MM.1S (cell line): ENCODE measurements around the gene FANCC.

Experiments
- DNase-seq: peaks from one replicate; pipeline ENCODE4 v3.0.0-alpha.2; 2015
- H2AFZ ChIP-seq: fragments of 300-600 bp; sonication (generic); 2 replicates; pipeline ENCODE4 v1.6.0; 2016; ENCODE audit warnings: antibody characterized with exemption, low read length
- H3F3A ChIP-seq: fragments of 300-600 bp; sonication (generic); 2 replicates; pipeline ENCODE4 v1.6.1; 2016; ENCODE audit warnings: mild to moderate bottlenecking, antibody characterized with exemption, low read length, moderate library complexity, mixed read lengths; ENCODE audit not compliant: insufficient read depth
- H3K27ac ChIP-seq: fragments of 300-600 bp; sonication (generic); 2 replicates; pipeline ENCODE4 v1.5.1; 2016; ENCODE audit warnings: mild to moderate bottlenecking, low read length
- H3K27me3 ChIP-seq: fragments of 300-600 bp; sonication (generic); replicated peaks from 2 replicates; pipeline ENCODE4 v1.6.0; 2016; ENCODE audit warnings: low read length; ENCODE audit not compliant: insufficient read depth
- H3K36me3 ChIP-seq: fragments of 300-600 bp; sonication (generic); replicated peaks from 2 replicates; pipeline ENCODE4 v1.6.1; 2016; ENCODE audit warnings: mild to moderate bottlenecking, low read length, mixed read lengths; ENCODE audit not compliant: insufficient read depth
- H3K4me1 ChIP-seq: fragments of 300-600 bp; sonication (generic); 2 replicates; pipeline ENCODE4 v1.6.1; 2016; ENCODE audit warnings: low read length, mixed read lengths
- H3K4me2 ChIP-seq: fragments of 300-600 bp; sonication (generic); 2 replicates; pipeline ENCODE4 v1.6.0; 2016; ENCODE audit warnings: low read depth, low read length
- H3K4me3 ChIP-seq: fragments of 300-600 bp; sonication (generic); 2 replicates; pipeline ENCODE4 v1.5.1; 2016; ENCODE audit warnings: low read length, mixed read lengths
- H3K79me2 ChIP-seq: fragments of 300-600 bp; sonication (generic); 2 replicates; pipeline ENCODE4 v1.6.1; 2016; ENCODE audit warnings: mixed run types, low read length, mixed read lengths
- H3K9ac ChIP-seq: fragments of 300-600 bp; sonication (generic); 2 replicates; pipeline ENCODE4 v1.6.1; 2016; ENCODE audit warnings: low read length, mixed read lengths
- H3K9me2 ChIP-seq: fragments of 300-600 bp; sonication (generic); replicated peaks from 2 replicates; pipeline ENCODE4 v1.6.1; 2016; ENCODE audit warnings: mild to moderate bottlenecking, low read length, mixed read lengths; ENCODE audit not compliant: insufficient read depth
- H3K9me3 ChIP-seq: fragments of 300-600 bp; sonication (generic); replicated peaks from 2 replicates; pipeline ENCODE4 v1.6.1; 2016; ENCODE audit warnings: mild to moderate bottlenecking, low read length, mixed read lengths; ENCODE audit not compliant: insufficient read depth
- H4K20me1 ChIP-seq: fragments of 300-600 bp; sonication (generic); 2 replicates; pipeline ENCODE4 v1.6.1; 2016; ENCODE audit warnings: mild to moderate bottlenecking, low read length, moderate library complexity, mixed read lengths; ENCODE audit not compliant: insufficient read depth
- CTCF ChIP-seq: fragments of 300-600 bp; sonication (generic); IDR thresholded peaks from 2 replicates; pipeline ENCODE4 v1.5.1; 2016; ENCODE audit warnings: antibody characterized with exemption, low read length, mixed read lengths
- EZH2 ChIP-seq: fragments of 300-600 bp; sonication (generic); optimal IDR thresholded peaks from 2 replicates; pipeline ENCODE3; 2017; ENCODE audit warnings: low read depth, mild to moderate bottlenecking, antibody characterized with exemption, low read length, mixed read lengths
- EZH2phosphoT487 ChIP-seq: fragments of 300-600 bp; sonication (generic); IDR thresholded peaks from 2 replicates; pipeline ENCODE4 v1.6.1; 2018; ENCODE audit warnings: antibody characterized with exemption, low read length

Gene FANCC

GRCh38 chr9:95128177-95128524 lies 189.4 kb downstream of the FANCC start:
- no peaks in the 10 kb centered on the region for H3K9me2 ChIP-seq
- H3F3A ChIP-seq: no peaks in the 10 kb centered on the region
- no peaks in the 10 kb centered on the region for H4K20me1 ChIP-seq
- no peak overlapping the region for H3K27ac ChIP-seq
- no peak overlapping the region for H3K4me3 ChIP-seq
- no peaks in the 10 kb centered on the region for H3K27me3 ChIP-seq
- no peak for DNase-seq
- no peaks in the 10 kb centered on the region for H3K36me3 ChIP-seq
- H3K4me2 ChIP-seq: no peak overlapping the region
- TF ChIP-seq EZH2 (no peak), CTCF (no peak), EZH2phosphoT487 (no peak)
- H3K4me1 ChIP-seq: no peaks in the 10 kb centered on the region
- H2AFZ ChIP-seq: no peak overlapping the region
- no peaks in the 10 kb centered on the region for H3K79me2 ChIP-seq
- no peak overlapping the region for H3K9ac ChIP-seq
- no peaks in the 10 kb centered on the region for H3K9me3 ChIP-seq

GRCh38 chr9:95127249-95128176 lies 190.0 kb downstream of the FANCC start:
- Histone ChIP-seq H3K79me2 (no peaks in the 10 kb centered on the region), H2AFZ (no peak overlapping the region), H3K9me3 (no peaks in the 10 kb centered on the region), H3K36me3 (no peaks in the 10 kb centered on the region), H3K27me3 (no peaks in the 10 kb centered on the region), H3K9ac (no peak overlapping the region), H4K20me1 (peaks cover 2% of the 10 kb centered on the region; the same call in 1 of the 2 replicates), H3F3A (no peaks in the 10 kb centered on the region), H3K9me2 (no peaks in the 10 kb centered on the region), H3K4me2 (no peak overlapping the region), H3K4me3 (no peak overlapping the region), H3K27ac (no peak overlapping the region), H3K4me1 (no peaks in the 10 kb centered on the region)
- DNase-seq: peak; percentile 69
- no peak for TF ChIP-seq EZH2phosphoT487
- TF ChIP-seq CTCF: peak; percentile 80

- TF ChIP-seq EZH2phosphoT487 (no peak), EZH2 (no peak), CTCF (no peak)
- Histone ChIP-seq H3K9ac (no peak overlapping the region), H3K4me1 (no peaks in the 10 kb centered on the region), H2AFZ (no peak overlapping the region), H3K4me2 (no peak overlapping the region), H3K79me2 (no peaks in the 10 kb centered on the region), H3K27me3 (no peaks in the 10 kb centered on the region), H3K9me3 (no peaks in the 10 kb centered on the region), H3K4me3 (no peak overlapping the region), H3K27ac (no peak overlapping the region), H3K9me2 (no peaks in the 10 kb centered on the region), H4K20me1 (peaks cover 2% of the 10 kb centered on the region; the same call in 1 of the 2 replicates), H3F3A (no peaks in the 10 kb centered on the region), H3K36me3 (no peaks in the 10 kb centered on the region)
- no peak for DNase-seq
These were observed 190.8 kb downstream of the FANCC start for GRCh38 chr9:95126739-95127138.
